ENCODE results near the gene UBE2N. TPM values are rescaled to one million over a fixed set of nuclear protein-coding genes. Genes with fewer than 3 reads are reported as not detected.

Gene UBE2N
- 100 to 1,000 TPM; 177 to 179 TPM for total RNA-seq
- polyA plus RNA-seq (2013, experiment 1 of 2) = 161 TPM
- 165 TPM for polyA plus RNA-seq (2013, experiment 2 of 2)
- long read RNA-seq, experiment 1, full-length matches to known transcripts = 68 of 90 reads
- long read RNA-seq, experiment 1, partial matches to known transcripts = 12 of 90 reads
- long read RNA-seq, experiment 1, other reads (novel, unspliced or antisense) = 10 of 90 reads
- long read RNA-seq, experiment 2, full-length matches to known transcripts = 271 of 287 reads
- long read RNA-seq, experiment 2, partial matches to known transcripts = 6 of 287 reads
- long read RNA-seq, experiment 2, other reads (novel, unspliced or antisense) = 10 of 287 reads
- long read RNA-seq, experiment 3, full-length matches to known transcripts = 388 of 396 reads
- long read RNA-seq, experiment 3, partial matches to known transcripts = 2 of 396 reads
- long read RNA-seq, experiment 3, other reads (novel, unspliced or antisense) = 6 of 396 reads
- long read RNA-seq, experiment 4, full-length matches to known transcripts = 230 of 250 reads
- long read RNA-seq, experiment 4, partial matches to known transcripts = 1 of 250 reads
- long read RNA-seq, experiment 4, other reads (novel, unspliced or antisense) = 19 of 250 reads

GRCh38 chr12:93441617-93442410 lies at the start of gene UBE2N:
UBE2N (minus strand) TSS chr12:93441947; CDS start chr12:93441884, 63 bp downstream.
- TF ChIP-seq, protein P1, sequence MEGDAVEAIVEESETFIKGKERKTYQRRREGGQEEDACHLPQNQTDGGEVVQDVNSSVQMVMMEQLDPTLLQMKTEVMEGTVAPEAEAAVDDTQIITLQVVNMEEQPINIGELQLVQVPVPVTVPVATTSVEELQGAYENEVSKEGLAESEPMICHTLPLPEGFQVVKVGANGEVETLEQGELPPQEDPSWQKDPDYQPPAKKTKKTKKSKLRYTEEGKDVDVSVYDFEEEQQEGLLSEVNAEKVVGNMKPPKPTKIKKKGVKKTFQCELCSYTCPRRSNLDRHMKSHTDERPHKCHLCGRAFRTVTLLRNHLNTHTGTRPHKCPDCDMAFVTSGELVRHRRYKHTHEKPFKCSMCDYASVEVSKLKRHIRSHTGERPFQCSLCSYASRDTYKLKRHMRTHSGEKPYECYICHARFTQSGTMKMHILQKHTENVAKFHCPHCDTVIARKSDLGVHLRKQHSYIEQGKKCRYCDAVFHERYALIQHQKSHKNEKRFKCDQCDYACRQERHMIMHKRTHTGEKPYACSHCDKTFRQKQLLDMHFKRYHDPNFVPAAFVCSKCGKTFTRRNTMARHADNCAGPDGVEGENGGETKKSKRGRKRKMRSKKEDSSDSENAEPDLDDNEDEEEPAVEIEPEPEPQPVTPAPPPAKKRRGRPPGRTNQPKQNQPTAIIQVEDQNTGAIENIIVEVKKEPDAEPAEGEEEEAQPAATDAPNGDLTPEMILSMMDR (conservative IDR thresholded peaks at IDR 0.05) = peak; percentile 16
- Histone ChIP-seq H3K27ac (ENCODE audit: low read depth, low read length) (peak within 1 kb of the TSS; percentile 91), H3K36me3 (ENCODE audit: control insufficient read depth, insufficient read depth, low read length) (no peaks in the 10 kb centered on the region), H3K9me3 (ENCODE audit: control insufficient read depth, low read length) (no peaks in the 10 kb centered on the region), H3K27me3 (ENCODE audit: control insufficient read depth, insufficient read depth, low read length, poor library complexity, severe bottlenecking) (no peaks in the 10 kb centered on the region), H3K9ac (ENCODE audit: extremely low read depth, low read length, poor library complexity, severe bottlenecking) (peak within 1 kb of the TSS; percentile 83), H3K4me3 (ENCODE audit: low read length) (peak within 1 kb of the TSS; percentile 88), H3K4me1 (ENCODE audit: control insufficient read depth, insufficient read depth, low read length) (peaks cover 6% of the 10 kb centered on the region)
- Mint-ChIP-seq H3K36me3 (ENCODE audit: low read depth) (no peaks in the 10 kb centered on the region), H3K27ac (peak within 1 kb of the TSS; percentile 97), H3K27me3 (ENCODE audit: insufficient read depth) (no peaks in the 10 kb centered on the region), H3K9me3 (no peaks in the 10 kb centered on the region), H3K4me1 (peaks cover 37% of the 10 kb centered on the region), H3K4me3 (peak within 1 kb of the TSS; percentile 83)
- 0% methylated on average over 47 to 105 of the region's 105 CpGs for WGBS, 2 experiments (ENCODE audit: insufficient coverage in 1 of 2, insufficient read length in 1 of 2)
- peak; percentile 100 for DNase-seq

DNA sequence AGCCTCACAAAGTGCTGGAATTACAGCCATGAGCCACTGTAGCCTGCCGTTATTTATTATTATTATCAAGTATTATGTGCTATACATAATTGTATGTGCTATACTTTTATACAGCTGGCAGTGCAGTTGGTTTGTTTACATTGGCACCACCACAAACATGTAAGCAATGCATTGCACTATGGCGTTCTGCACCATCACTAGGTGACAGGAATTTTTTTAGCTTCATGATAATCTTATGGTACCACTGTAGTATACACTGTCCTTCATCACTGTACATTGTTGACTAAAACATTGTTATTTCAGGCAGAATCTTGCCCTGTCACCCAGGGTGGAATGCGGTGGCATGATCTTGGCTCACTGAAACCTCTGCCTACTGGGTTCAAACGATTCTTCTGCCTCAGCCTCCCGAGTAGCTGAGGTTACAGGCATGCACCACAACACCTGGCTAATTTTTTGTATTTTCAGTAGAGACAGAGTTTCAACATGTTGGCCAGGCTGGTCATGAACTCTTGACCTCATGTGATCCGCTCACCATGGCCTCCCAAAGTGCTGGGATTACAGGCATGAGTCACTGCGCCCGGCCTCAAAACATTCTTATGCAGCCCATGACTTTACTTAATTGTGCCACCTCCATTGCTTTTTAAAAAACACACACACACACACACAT lies 42.7 kb upstream of the UBE2N start:
- Histone ChIP-seq H3K36me3 (ENCODE audit: control insufficient read depth, insufficient read depth, low read length) (peaks cover 87% of the 10 kb centered on the region), H3K4me3 (ENCODE audit: low read length) (no peak overlapping the region), H3K27me3 (ENCODE audit: control insufficient read depth, insufficient read depth, low read length, poor library complexity, severe bottlenecking) (no peaks in the 10 kb centered on the region), H3K4me1 (ENCODE audit: control insufficient read depth, insufficient read depth, low read length) (no peaks in the 10 kb centered on the region), H3K9me3 (ENCODE audit: control insufficient read depth, low read length) (no peaks in the 10 kb centered on the region), H3K9ac (ENCODE audit: extremely low read depth, low read length, poor library complexity, severe bottlenecking) (no peak overlapping the region), H3K27ac (ENCODE audit: low read depth, low read length) (no peak overlapping the region)
- Mint-ChIP-seq H3K36me3 (ENCODE audit: low read depth) (peaks cover 49% of the 10 kb centered on the region), H3K4me3 (no peak overlapping the region), H3K27me3 (ENCODE audit: insufficient read depth) (no peaks in the 10 kb centered on the region), H3K27ac (no peak overlapping the region), H3K4me1 (no peaks in the 10 kb centered on the region), H3K9me3 (no peaks in the 10 kb centered on the region)
- no peak for DNase-seq
- WGBS, 2 experiments (ENCODE audit: insufficient coverage in 1 of 2, insufficient read length in 1 of 2) = 83 to 86% methylated on average over 4 to 7 of the region's 8 CpGs
- TF ChIP-seq, protein P1 (conservative IDR thresholded peaks at IDR 0.05) = no peak

All from endodermal cell (in vitro differentiated cells).